NCI-H526 (cell line): Measurements from ENCODE around the gene SLC1A2.

Source experiments
- DNase-seq, 2 experiments: peaks; one replicate each; lab custom pipeline; 2025; lab: John Stamatoyannopoulos, UW

SLC1A2 gene

GRCh38 chr11:35376118-35376510, 43.2 kb downstream of the SLC1A2 start:
- DNase-seq, result no peak

GRCh38 chr11:35375332-35376117, 43.8 kb downstream of the SLC1A2 start:
- DNase-seq, result no peak

- no peak for DNase-seq
These were observed 45.9 kb downstream of the SLC1A2 start for GRCh38 chr11:35373284-35373933.

- DNase-seq, result no peak
These were observed 46.6 kb downstream of the SLC1A2 start for GRCh38 chr11:35372565-35373283.

DNA sequence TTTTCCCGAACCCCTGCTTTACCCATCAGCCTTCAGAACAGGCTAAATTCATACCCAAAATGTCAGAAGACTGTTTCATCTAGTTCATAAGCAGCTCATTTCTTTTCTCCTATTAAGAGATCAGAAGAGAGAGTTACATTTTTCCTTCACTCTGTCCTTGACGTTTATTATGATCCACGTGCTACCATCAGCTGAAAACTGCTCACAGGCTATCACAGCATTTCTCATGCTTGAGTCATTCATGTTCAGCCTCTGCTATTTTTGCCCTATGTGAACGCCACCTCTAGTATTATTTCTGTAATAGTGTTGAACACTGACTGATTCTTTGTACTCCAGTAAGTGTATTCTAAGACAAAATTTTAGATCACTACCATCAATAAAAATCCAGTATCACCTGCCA, 51.9 kb downstream of the SLC1A2 start:
- no peak for DNase-seq

- DNase-seq, result no peak
These were observed 52.6 kb downstream of the SLC1A2 start for GRCh38 chr11:35366798-35367197.

- no peak for DNase-seq
These were observed 53.4 kb downstream of the SLC1A2 start for GRCh38 chr11:35365961-35366360.

DNA sequence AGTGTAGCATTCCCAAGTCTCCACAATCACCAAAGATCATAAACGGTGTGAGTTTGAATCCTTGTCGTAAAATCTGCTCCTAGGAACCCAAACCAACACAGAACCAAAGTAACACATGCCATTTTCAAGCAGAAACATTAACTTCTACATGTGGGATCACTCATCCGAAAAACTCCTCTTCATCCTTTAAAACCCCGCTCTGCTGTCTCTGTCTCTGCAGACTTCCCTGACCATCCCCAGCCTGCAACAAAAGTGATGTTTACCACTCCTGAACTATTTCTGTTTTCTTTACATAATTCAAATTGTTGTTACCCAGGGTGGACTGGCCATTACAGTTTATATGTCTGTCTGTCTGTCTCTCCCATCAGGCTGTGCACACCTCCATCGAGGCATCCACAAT, 54.0 kb downstream of the SLC1A2 start:
- DNase-seq, result no peak

DNA sequence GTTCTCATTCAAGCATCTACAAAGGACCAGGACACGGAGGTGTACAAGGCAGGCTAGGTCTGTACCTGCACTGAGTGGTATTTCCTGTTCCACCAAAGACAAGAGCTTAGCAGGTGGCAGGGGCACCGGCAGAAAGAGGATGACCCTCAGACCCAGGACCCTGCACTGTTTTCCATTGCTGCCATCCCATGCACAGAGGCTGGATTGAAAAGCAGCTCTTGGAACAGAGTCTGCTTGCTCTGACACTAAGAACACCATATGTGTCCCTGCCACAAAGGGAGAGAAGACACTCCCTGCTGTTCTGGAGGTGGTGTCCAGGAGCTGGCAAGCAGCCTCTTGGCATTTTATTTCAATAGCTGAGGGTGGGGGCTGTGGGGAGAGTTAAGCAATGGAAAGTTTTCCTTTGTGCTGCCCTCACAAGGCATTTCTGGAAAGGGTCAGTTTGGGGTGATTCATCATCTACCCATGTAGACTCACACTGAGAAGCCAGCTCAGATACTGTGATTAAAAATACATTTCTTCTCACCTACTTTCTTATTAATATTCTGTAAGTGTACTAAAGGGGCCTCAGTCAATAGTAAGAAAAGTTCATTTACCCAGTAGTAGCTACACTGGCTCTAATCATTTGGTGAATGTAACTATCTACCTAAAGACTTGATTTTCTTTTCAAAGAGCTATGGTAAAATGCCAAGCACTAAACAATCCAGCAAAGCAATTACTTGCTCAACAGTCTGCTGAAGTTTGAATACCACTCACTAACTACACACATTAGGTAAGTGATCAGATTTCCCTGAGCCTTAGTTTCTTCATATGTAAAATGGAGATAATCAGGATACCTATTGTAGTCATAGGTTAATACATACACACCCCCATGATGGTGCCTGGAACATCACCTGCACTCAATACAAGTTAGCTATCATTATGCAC, 55.2 kb downstream of the SLC1A2 start:
- no peak for DNase-seq

DNA sequence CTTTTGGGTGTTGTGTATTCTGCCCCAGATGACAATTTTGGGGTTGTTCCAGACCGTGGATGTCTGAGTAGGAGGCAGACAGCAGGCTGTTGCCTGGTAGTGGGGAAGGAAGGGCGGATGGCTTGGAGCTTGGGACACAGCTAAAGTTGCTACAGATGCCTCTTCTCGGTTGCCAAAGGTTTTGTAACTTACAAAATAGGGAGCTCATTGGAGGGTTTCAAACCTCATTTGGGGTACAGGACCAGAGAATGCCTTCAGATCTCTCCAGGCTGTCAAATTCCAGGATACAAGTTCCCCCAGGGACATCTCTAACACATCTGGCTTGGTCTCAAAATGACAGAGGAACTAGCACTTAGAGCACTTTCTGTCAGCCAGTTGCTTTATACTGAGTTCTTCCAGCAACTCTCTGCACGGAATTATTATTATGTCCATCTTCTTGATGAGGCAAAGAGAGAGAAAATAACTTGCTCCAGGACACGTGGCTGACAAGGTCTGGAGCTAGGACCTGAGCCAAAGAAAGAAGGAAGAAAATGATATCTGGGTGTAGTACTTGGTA, 56.0 kb downstream of the SLC1A2 start:
- no peak for DNase-seq

GRCh38 chr11:35362521-35362980, 56.8 kb downstream of the SLC1A2 start:
- no peak for DNase-seq

GRCh38 chr11:35360055-35360530, 59.3 kb downstream of the SLC1A2 start:
- no peak for DNase-seq

- no peak for DNase-seq
These were observed 59.9 kb downstream of the SLC1A2 start for GRCh38 chr11:35359321-35360054.

DNA sequence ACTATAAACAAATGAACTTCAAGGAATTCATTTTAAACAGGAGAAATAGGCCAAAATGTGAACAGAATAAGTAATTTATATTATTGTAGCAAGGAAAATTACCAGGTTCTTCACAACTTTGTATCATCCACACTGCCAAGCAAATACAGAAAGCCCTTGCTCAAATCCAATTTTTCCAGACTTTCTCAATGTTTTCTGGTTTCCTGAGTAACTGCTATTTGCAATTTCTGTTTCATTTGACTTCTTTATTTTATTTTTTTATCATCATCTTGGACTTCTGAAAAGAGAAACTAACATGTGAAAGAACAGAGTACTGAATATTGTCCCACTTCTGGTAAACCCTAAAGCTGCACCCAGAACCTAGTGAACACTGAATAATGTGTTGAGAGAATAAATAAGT, 61.0 kb downstream of the SLC1A2 start:
- no peak for DNase-seq

DNA sequence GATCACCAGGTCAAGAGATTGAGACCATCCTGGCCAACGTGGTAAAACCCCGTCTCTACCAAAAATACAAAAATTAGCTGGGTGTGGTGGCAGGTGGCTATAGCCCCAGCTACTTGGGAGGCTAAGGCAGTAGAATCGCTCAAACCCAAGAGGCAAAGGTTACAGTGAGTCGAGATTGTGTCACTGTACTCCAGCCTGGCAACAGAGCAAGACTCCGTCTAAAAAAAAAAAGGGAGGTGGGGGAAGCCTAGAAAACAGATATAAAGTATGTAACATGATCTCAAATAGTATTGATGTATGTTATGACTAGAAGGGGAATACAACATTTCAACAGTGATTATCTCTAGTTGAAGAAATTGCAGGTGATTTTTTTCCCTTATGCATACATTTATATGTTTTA, 61.4 kb downstream of the SLC1A2 start:
- no peak for DNase-seq

DNA sequence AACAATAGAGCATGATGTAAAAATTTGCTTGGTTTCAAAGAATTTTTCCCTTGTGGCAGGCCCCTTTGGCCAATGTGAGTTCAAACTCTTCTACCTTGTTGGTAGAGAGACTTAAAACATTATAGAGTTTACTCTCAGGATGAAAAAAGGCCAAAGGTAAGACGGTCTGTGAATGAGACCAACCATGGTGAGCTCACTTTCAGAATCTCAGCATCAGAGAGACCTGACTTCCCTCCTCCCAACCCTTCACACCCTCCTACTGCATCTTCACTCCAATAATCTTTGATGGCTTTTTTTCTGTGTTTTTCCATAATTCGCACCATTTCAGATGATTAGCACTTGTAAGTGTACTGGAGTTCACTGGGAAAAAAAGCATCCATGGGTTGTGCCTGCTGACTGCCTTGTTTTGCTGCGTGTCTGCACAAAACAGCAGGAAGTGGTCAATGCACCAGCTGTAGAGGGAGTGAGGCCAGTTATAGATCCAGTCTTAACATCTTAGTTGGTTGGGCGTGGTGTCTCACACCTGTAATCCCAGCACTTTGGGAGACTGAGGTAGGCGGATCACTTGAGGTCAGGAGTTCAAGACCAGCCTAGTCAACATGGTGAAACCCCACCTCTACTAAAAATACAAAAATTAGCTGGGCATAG, 64.1 kb downstream of the SLC1A2 start:
- DNase-seq, result no peak

DNA sequence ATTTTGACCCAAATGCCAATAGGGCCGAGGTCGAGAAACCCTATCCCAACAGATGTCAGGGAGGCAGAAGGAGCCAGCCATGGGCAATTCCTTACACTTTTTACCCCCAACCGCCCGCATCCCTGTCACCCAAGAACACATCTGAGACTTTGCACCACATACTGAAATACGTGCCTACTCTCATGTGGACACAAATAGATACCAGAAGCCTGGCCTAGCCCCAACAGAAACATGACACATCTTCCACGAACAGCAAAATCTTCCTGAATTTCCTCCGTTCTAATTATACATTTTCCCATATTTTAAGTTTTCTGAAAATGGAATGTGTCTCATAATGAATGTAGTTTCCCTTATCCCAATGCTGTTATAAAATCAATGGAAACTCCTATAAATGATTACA, 64.7 kb downstream of the SLC1A2 start:
- no peak for DNase-seq

DNA sequence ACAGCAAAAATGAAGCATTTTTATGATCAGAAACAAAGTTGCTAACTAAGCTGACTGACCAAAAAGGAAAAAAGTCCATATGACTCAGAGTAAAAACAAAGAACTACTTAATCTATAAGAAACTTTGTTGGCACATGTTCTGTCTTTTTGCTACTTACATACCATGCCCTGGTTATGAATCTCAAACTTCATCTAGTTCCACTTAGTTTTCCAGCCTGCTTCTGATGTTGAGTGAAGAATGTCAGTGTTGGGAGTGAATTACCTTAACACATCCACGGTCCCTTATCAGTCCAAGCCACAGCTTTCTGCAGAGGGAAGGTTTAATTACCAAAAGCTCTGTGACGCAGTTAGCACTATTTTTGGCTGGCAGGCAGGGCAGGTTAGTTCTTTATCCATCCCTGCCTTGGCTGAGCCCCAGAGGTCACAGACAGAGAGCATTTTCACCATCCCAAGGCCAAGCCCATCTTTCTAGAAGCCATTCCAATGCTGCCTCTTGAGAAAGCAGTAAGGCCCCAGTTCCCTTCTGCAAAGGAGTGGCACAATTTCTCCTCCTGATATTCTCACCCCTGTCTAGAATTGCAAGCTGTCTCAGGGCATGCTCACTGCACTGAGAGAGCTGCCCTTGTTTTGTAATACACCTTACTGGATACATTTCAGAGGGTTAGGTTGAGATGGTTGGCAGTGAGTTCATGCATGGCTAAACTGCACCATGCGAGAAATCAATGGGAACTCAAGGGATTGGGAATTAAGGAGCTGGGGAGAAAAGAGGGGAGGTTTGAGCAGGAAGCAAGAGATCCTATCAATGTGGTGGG, 67.1 kb downstream of the SLC1A2 start:
- DNase-seq, result no peak

DNA sequence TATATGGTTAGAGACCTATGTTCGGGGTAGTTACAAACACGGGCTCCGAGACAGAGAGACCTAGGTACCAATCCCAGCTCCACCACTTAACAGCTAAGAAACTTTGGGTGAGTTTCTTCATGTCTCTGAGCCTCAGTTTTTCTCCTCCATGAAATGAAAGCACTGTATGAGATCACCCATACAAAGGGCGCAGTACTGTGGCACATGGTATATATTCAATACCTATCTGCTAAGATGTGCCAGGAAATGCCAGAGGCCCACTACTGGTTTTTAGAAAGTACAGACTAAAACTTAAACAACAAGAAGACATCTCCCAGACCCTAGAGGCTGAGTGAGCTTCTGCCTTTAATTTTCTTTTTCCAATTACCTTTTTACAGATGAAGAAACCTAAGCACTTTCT, 69.5 kb downstream of the SLC1A2 start:
- DNase-seq, result no peak
